ENCODE measurements around the gene RXRG.
A peak's percentile ranks its signal among the peaks of the same experiment; 100 is the strongest.

The RXRG gene

DNA sequence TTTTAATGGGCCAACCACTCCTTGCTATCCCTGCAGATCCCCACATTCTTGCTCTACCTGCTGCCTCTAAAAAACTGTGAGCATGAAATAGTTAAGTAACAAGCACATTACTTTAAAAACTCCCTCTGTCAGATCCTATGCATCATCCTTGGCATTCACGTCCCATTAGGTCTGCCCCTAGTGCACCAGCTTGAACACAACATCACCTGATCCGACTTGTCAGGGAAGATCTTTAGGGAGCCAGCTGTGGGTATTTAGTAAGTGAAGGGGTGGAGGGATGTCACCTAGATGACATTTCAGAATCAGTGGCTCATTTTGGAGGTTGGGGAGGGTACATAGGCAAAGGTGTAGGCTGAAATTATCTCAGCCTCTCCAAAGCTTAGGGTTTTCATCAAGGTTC, 33.5 kb downstream of the RXRG start:
- DNase-seq (ENCODE audit: low read depth in 1 of 2, low spot score in 1 of 2) = no peak

DNA sequence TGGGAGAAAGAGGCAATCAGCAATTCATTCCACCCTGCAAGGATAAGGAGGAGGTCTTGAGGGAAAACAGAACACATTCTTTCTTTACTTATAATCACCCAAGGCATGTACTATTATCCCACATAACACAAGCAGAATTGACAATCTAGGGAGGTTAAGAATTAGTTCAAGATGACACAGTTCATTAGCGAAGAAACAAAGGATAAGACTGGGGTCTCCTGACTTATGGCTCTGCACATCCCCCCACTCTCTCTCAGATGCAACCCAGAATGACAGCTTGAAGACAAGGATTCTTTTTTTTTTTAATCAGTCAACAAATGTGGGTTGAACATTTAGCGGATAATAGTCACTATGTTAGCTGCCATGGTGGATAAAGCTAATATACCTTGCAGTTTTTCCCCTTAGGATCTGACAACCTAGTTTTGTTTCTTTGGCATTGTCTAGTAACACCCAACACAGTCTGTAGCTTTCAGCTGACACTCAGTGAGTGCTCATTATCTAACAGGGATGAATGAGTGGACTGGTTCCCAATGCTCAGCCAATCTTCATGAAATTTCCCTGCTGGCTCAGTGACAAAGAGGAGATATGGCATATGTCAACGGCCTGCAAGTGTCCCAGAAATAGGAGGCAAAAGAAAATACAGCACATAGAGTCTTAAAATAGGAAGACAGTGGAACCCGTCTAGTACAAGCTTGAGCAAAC, 35.1 kb downstream of the RXRG start:
- no peak for DNase-seq (ENCODE audit: low read depth in 1 of 2, low spot score in 1 of 2)

DNA sequence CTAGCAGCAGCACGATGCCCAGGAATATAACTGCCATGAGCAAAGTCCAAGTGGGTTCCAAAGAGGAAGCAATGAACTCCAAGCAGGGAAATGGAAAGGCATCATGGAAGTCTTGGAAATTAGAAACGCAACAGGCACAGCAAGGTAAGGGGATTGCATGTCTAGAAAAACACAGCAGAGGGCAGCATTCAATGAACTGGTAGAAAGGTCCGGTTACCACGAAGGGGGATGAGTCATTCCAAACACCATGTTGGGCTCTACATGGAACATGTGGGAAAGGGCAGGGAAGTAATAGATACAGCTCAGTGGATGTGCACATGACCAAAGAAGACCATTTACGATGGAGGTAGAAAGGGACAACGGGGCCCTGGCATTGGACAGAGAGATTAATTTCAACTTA, 36.4 kb downstream of the RXRG start:
- DNase-seq (ENCODE audit: low read depth in 1 of 2, low spot score in 1 of 2) = no peak

DNA sequence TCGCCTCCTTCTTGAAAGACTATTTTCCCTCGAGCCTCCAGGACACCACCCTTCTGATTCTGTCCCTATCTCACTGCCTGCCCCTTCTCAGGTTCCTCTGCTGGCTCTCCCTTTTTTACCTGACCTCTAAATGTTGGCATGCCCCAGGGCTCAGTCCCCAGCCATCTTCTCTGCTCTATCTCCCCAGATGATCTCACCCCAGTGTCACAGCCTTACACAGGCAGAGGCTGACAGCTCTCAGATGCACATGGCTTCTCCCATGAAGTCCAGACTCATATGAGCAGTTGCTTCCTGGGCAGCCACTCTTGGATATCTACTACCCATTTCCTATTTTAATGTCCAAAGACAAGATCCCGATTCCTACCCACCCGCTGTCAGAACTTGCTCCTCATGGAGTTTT, 37.5 kb downstream of the RXRG start:
- DNase-seq (ENCODE audit: low read depth in 1 of 2, low spot score in 1 of 2) = no peak

DNA sequence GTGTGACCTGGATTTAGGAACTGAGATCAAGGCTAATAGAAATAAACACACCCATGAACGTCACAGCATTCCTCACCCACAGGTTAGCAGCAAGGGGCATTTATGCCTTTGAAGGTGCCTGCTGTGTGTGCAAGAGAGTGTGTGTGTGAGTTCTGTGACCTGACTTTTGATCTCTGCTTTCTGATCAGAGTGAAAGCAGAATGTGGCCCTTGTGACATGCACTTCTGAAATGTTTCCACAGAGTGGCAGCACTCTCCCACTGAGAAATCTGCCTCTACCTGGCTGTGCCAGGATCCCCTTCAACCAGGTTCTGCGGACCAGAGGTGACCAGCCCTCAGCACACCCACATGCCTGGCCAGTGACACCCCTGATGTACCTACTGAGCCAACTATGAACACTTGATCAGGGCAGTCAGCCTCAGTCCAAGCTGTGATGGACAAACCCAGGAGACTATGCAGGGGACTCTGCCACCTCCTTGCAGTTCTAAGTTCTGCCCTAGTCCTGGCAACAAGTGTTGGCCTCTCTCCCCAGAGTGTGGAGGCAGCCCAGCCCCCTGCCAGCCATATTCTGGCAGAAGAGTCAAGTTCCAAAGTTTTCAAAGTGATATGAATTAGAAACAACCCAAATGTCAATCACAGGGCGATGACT, 41.0 kb downstream of the RXRG start:
- DNase-seq (ENCODE audit: low read depth in 1 of 2, low spot score in 1 of 2) = no peak

DNA sequence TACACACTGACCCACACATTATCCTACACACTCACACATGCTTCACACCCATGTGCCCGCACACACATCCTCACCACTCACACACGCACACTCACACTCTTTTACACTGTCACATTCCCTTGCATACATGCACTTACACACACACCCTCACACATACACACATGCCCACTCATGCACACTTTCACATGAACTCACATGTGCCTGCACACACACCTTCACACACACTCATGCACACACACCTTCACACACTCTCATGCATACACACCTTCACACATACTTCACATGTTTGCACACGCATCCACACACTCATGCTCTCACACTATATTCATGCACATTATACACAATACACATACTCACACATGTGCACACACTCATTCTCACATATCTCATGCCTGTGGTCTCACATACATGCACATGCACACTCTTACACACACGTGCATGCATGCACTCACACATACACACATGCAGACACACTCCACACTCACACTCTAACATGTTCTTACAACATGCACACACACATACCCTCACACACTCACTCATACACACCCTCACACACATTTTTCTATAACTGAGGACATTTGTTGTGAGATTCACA, 42.3 kb downstream of the RXRG start:
- DNase-seq (ENCODE audit: low read depth in 1 of 2, low spot score in 1 of 2) = no peak

DNA sequence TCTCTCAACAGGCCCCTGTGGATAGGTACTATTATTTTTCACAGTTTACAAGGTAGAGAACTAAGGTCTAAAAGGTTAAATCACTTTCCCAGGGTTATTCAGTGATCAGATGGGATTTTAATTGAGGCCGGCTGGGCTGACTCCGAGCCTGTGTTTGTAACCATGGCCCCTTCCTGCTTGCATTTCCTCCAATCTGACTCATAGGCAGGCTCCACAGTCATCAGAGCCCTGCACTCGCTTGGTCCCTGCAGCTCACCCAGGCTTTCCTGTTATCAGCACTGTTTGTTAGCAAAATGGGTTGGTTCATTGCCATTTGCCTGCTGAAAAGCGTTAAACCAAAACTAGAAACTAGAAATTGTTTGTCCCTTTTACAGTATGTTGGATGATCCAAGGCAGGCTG, 47.0 kb downstream of the RXRG start:
- DNase-seq (ENCODE audit: low read depth in 1 of 2, low spot score in 1 of 2) = no peak

DNA sequence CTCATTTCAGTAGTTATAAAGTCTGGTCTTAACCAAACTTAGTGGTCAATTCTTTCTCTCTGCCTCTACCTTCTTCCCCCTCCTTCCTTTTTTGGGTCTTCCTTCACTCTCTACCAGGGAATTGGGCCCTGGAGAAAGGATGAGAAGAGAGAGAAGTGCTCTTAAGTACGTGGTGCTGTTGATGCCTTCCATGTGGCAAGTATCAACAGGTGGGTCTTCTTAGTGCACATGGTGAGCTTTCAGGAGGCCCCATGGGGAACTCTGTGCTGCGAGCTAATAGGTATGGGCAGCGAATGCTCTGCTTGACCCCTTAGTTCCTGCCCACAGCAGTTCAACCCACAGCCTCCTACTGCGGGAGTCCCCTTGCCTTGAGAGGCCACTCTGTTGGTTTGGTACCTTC, 49.0 kb downstream of the RXRG start:
- DNase-seq (ENCODE audit: low read depth in 1 of 2, low spot score in 1 of 2) = no peak

DNA sequence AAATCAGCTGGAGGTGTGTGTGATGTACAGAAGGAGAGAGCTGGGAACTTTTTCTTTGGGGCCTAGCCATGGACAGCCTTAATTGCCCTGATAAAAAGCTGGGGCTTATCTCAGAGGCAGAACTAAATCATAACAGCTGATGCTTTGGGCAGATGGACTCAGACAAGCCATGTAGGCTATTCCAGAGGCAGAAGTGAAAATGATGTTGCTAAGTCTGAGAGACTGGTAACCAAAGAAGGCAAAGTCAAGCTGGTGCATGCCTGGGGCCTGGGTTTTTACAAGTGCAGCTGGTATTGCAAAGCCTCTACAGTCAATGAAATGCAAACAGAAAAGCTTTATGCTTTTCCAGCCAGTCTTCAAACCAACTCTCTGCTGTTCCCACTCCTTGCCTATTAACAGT, 49.4 kb downstream of the RXRG start:
- DNase-seq (ENCODE audit: low read depth in 1 of 2, low spot score in 1 of 2) = no peak

DNA sequence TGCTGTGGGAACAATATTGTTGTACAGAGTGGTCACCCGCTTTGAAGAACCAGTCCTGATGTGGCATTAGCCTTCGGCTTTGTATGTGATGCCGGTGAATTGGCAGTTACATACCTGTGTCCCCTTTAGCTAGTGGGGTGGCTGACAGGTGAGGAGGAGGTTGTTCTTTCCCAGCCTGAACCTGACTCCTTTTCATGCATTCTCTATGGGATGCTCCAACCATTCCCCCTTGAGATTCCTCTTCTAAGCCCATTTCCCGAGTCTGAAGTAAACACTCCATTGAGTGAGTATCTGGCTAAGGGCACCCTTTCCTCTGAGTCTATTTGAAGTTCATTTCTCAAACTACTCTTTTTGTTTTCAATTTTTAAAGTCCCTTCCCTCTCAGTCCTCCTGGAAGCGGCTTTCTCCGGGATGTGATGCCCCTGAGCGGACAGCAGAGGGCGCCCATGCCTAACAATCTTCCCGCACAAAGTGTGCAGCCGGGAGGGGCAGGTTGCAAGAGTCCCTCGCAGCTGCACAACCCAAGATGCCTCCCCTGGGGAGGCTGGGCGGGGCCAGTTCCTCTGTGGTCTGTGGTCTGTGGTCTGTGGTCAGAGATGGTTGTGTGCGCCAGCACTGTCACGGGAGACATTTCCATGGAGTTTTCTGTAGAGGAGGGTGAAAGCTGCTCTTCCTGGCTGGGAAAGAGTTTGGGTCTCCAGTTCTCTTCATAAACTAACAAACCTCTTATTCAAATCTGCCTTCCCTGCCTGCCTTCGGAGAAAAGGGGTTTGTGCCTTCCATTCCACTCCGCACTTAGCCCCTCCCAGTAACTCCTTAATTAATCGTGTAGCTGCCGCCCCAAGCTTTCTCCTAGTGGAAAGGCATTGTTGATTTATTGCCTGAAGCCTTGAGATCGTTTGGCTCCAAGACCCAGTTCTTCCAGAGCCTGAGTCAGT, 52.0 kb downstream of the RXRG start:
- DNase-seq (ENCODE audit: low read depth in 1 of 2, low spot score in 1 of 2) = peak; percentile 81 to 84

DNA sequence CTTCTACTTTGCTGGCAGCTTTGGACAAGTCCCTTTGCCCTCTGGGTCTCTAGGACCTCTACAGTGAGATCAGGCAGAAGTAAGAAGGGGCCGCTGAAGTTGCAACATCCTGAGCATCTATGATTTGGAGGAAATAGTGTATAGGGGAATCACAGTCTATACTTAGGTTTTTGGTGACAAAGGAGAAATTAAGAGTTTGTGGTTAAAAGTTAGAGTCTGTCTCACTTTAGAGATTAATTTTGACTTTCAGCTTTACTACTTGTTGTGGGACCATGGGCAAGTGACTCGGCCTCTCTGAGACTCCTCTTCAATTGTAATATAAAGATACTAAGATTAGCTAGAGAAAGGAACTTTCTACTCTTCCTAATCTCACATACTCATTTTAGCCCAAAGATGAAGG, 55.3 kb downstream of the RXRG start:
- no peak for DNase-seq (ENCODE audit: low read depth in 1 of 2, low spot score in 1 of 2)

DNA sequence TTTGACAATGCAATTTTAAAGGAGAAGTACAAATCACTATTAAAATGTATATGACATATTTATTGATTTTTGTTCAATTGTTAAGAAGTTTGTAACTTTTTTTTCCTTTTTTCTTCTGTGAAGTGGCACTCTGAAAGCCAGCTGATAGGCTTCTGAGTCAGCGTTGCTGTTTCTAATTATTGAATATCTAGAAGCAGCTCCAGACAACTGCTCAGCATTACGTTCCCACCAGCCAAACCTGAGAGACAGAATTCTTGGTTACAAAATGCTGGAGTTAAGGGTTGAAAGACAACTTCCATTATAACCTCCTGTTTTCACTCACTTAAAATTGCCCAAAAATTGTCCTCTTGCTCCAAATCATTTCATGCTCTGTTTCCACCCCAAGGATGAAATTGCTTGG, 57.0 kb downstream of the RXRG start:
- DNase-seq (ENCODE audit: low read depth in 1 of 2, low spot score in 1 of 2) = no peak

DNA sequence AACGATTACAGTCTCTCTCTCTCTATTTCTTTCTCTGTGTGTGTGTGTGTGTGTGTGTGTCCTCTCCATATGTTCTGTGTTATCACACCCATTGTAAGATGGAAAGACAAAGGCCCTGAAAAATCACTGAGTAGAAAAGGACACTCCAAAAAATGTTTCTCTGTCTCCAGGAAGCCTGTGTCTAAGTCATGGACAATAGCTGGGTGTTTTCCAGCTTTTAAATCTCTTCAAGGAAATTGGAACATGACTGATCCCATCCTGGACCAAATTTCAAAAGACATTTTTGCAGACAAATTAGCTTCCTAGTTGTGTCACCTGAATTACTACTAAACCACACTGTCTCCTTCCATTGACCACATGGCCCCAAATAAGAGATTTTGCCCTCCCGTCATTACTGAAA, 57.4 kb downstream of the RXRG start:
- DNase-seq (ENCODE audit: low read depth in 1 of 2, low spot score in 1 of 2) = no peak

DNA sequence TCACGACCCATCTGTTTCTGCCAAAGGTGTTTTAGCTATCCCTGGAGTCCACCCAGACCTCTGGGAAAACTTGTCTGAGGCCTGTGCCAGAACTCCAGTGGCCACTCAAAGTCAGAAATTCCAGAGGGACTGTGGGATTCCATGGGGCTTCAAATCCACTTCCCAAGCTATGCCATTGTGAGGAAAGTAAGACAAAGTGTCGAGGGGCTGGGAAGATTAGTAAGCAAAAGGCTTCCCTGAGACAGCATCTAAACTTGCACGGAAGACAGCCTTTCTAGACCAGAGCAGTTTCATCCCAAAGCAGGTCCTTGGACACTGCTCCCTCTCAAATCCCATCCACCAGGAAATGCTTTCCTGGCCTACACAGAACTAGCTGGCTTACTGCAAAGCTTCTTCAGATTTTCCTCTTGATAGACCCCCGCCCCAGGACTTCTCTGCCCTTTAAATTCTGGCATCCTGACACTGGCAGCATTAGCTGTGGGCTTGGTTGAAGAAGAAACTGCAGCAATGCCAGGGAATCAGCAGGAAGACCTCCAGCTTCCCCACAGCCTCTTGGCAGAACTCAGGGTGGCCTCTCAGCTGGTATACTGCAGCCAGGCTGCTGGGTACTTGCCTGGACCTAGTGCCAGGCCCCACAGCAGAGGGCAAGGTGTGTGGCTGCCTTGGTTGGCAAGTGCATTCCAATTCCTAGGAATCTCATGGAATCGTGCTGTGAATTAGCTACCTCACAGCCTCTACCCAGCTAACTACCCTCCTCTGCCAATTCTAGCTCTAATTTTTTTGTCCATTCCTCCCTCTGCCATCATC, 61.1 kb downstream of the RXRG start:
- no peak for DNase-seq (ENCODE audit: low read depth in 1 of 2, low spot score in 1 of 2)

DNA sequence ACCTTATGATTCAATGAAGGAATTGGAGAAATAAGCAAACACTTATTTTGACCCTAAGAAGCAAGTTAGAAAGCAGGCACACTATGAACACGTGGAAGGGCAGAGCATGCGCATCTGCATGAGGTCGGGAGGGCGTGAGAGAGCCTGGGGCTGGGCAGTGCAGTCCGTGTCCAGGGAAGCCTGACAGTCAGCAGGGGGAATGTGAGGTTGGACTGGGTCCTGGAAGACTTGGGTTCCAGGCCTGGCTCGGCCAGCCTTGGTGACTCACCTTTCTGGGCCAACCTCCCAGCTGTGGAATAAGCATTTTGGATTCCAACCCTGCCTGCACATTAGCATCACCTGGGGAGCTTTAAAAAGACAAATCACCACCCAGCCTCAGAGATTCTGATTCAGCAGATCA, 61.9 kb downstream of the RXRG start:
- no peak for DNase-seq (ENCODE audit: low read depth in 1 of 2, low spot score in 1 of 2)

DNA sequence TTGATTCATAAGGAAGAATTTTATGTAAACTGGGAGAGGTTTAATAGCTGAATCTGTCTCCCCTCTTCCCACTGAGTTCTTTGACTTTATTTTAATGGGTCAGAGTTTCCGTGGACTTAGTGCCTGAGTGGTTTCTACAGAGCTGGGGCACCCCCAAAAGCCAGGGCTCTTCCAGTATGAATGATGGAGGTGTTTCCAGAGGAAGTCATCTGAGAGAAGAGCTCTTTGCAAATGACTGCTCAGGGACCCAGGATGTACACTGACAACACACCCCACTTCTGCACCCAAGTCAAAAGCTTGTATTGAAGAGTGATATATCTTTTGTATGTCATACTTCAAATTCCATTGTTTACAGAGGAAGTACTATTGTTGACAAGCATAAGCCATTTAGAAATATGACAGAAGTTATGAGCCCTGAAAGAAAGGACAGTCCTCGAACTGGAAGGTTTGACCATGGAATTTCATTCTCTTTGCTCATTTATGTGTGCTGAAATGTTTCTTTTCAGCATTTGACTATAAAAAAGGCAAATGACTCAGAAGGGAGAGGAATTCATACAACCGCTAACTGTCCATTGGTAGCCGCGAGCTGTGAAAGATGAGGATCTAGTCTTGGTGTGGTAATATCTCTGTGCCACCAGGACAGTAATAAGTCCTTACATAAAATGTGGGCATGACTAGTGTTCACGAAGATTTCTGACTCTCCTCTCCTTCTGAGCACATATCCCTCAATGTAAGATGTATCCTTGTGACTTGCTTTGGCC, 63.0 kb downstream of the RXRG start:
- DNase-seq (ENCODE audit: low read depth in 1 of 2, low spot score in 1 of 2) = no peak

DNA sequence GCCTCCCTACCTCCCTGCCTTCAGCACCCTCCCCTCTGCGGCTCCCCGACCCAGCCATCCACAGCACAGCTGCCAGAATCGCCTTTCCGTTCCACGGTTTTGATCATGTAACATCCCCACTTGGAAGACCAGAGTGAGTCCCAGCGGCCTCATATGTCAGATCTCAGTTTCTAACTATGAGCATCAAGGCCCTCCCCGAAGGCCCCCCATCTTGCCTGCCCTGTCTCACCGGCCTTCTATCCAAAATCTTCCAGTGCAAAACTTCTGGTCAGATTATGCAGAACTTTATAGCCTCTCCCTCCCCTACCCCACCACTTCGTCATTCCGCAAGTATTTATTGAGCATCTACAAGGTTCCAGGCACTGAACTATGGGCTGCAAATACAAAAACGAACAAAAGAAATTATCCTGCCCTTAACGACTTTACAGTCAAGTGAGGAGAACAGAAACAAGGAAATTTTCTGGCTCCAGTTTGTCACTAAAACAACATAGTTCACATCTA, 68.1 kb downstream of the RXRG start:
- no peak for DNase-seq (ENCODE audit: low read depth in 1 of 2, low spot score in 1 of 2)

DNA sequence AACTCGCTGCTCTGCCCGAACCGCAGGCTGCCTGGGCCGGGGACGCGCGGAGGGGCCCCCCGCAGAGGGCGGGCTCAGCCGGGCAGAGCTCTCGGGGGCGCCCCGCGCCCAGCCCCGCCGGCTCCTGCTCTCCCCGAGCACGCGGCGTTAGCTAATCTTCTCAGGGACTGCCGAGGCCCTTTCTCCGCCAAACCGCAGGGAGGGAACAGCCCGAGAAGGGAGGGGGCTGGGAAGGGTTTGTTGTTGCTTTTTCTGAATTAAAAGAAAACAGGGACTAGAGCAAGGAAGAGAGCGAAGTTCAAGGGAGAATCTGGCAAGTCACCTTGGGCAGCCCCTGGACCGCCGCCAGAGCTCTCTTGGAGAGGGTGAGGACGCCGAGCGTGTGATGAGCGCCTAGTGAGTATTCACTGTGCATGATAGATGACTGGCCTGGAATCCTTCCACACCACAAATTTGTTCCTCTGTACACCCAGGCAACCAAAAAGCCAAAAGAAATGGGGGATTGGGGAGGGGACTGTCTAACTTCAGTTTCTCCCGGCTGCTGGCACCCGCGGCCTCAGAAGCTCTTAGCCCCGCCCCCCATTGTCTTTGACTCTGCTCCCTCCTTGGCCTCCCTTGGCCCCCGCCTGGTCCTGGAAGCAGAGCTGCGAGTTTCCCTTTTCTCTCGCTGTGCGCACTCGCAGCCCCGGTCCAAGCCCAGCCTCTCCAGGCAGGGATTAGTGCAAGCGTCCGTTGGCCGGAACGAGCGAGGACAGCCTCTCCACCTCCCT, 68.7 kb downstream of the RXRG start:
- DNase-seq (ENCODE audit: low read depth in 1 of 2, low spot score in 1 of 2) = no peak

DNA sequence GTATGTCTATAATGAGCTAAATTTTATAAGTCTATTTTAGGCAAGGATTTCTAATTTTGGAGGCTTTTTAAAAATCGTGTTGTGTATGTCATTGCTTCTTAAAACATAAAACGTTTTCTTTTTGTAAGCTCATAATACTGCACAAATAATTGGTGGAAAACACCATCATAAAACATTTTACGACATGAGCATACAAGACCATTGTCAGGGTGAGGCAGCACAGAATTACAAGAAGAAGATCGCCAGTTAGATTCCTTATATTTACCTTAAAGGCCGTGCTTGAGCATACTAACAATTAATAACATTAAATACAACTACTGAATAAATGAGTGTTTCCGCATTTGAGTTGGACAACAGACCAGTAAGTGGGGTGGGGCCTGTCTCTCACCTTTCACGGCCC, 69.3 kb downstream of the RXRG start:
- DNase-seq (ENCODE audit: low read depth in 1 of 2, low spot score in 1 of 2) = no peak
